ENCODE results near the gene KDM2B.

The KDM2B gene

DNA sequence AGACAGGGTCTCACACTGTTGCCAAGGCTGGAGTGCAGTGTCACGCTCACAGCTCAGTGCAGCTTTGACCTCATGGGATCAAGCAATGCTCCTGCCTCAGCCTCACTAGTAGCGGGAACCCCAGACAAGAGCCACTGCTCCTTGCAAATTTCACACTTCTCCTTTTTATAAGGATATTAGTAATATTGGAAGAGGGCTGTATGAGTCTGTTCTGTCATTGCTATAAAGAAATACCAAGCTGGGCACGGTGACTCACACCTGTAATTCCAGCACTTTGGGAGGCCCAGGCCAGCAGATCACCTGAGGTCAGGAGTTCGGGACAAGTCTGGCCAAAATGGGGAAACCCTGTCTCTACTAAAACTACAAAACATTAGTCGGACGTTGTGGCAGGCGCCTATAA, 32.6 kb upstream of the KDM2B start:
- Histone ChIP-seq H3K4me1 (ENCODE audit: control insufficient read depth in 2 of 2, insufficient read depth in 1 of 2, low read depth in 1 of 2, low read length in 2 of 2) (peaks cover 2 to 7% of the 10 kb centered on the region in 2 donors), H3K9me3 (replicated peaks in 1 of 2; ENCODE audit: control insufficient read depth in 2 of 2, insufficient read depth in 1 of 2, low read depth in 1 of 2, low read length in 2 of 2) (peaks cover 0 to 2% of the 10 kb centered on the region in 2 donors), H3K79me1 (ENCODE audit: low read depth, low read length) (no peaks in the 10 kb centered on the region), H2AFZ (ENCODE audit: low read length) (no peak overlapping the region), H3K4me3 (ENCODE audit: low read length in 2 of 2) (no peak overlapping the region), H3K14ac (ENCODE audit: low read length) (no peak overlapping the region), H3K27ac (replicated peaks; ENCODE audit: low read length) (no peak overlapping the region), H4K91ac (ENCODE audit: low read depth, low read length, poor library complexity) (no peak overlapping the region), H2BK12ac (ENCODE audit: low read length) (no peak overlapping the region), H3K27me3 (ENCODE audit: control insufficient read depth in 3 of 3, insufficient read depth in 3 of 3, low read depth in 1 of 3, low read length in 3 of 3) (no peaks in the 10 kb centered on the region), H2BK120ac (ENCODE audit: low read depth, low read length) (no peak overlapping the region), H2BK5ac (ENCODE audit: low read length) (no peak overlapping the region), H2BK15ac (ENCODE audit: low read length) (no peak overlapping the region), H3K9ac (ENCODE audit: low read depth, low read length, poor library complexity) (no peak overlapping the region), H4K8ac (ENCODE audit: low read depth, low read length) (no peak overlapping the region), H3K4me2 (ENCODE audit: insufficient read depth, low read length, poor library complexity, severe bottlenecking) (no peak overlapping the region), H3K4ac (ENCODE audit: low read length) (no peak overlapping the region), H3K36me3 (replicated peaks in 1 of 2; ENCODE audit: control insufficient read depth in 2 of 2, insufficient read depth in 2 of 2, low read length in 2 of 2) (no peaks in the 10 kb centered on the region), H2AK5ac (ENCODE audit: low read depth, low read length) (no peak overlapping the region), H3K18ac (ENCODE audit: low read length) (no peak overlapping the region), H3K23ac (ENCODE audit: low read depth, low read length, poor library complexity) (no peak overlapping the region)
- DNase-seq (ENCODE audit: low spot score) = no peak
- no CpG with 5 or more reads among the region's 7 CpGs for WGBS, 2 donors (ENCODE audit: extremely low coverage in 2 of 2, insufficient read length in 2 of 2, insufficient replicate concordance in 1 of 2)

DNA sequence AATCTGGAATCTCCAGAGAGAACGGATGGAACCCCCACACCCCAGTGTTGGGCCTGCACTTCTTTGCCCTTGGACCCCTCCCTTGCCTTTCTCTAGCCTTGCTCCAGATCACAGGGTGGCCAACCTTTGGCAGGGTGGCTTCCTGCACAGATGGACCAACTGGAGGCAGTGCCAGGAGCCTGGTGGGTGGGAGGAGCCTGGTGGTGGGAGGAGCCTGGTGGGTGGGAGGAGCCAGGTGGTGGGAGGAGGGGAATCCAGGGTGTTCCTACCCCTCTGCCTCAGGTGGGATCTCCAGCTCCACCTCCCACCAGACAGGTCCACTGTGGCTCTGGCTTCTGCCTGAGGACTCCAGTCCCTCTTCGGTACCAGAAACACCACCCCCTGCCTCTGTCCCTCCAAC, 30.5 kb upstream of the KDM2B start:
- Histone ChIP-seq H2BK15ac (ENCODE audit: low read length) (no peak overlapping the region), H2AFZ (ENCODE audit: low read length) (no peak overlapping the region), H3K27ac (replicated peaks; ENCODE audit: low read length) (no peak overlapping the region), H4K91ac (ENCODE audit: low read depth, low read length, poor library complexity) (no peak overlapping the region), H3K14ac (ENCODE audit: low read length) (no peak overlapping the region), H3K9ac (ENCODE audit: low read depth, low read length, poor library complexity) (no peak overlapping the region), H3K79me1 (ENCODE audit: low read depth, low read length) (no peaks in the 10 kb centered on the region), H3K23ac (ENCODE audit: low read depth, low read length, poor library complexity) (peak overlapping the region; percentile 44), H4K8ac (ENCODE audit: low read depth, low read length) (no peak overlapping the region), H3K4me2 (ENCODE audit: insufficient read depth, low read length, poor library complexity, severe bottlenecking) (no peak overlapping the region), H3K4me1 (ENCODE audit: control insufficient read depth in 2 of 2, insufficient read depth in 1 of 2, low read depth in 1 of 2, low read length in 2 of 2) (peaks cover 2 to 7% of the 10 kb centered on the region in 2 donors), H2BK120ac (ENCODE audit: low read depth, low read length) (no peak overlapping the region), H3K4me3 (ENCODE audit: low read length in 2 of 2) (no peak overlapping the region), H2AK5ac (ENCODE audit: low read depth, low read length) (peak overlapping the region; percentile 24), H3K36me3 (replicated peaks in 1 of 2; ENCODE audit: control insufficient read depth in 2 of 2, insufficient read depth in 2 of 2, low read length in 2 of 2) (no peaks in the 10 kb centered on the region), H3K9me3 (replicated peaks in 1 of 2; ENCODE audit: control insufficient read depth in 2 of 2, insufficient read depth in 1 of 2, low read depth in 1 of 2, low read length in 2 of 2) (peaks cover 0 to 2% of the 10 kb centered on the region in 2 donors), H2BK12ac (ENCODE audit: low read length) (no peak overlapping the region), H3K27me3 (ENCODE audit: control insufficient read depth in 3 of 3, insufficient read depth in 3 of 3, low read depth in 1 of 3, low read length in 3 of 3) (no peaks in the 10 kb centered on the region), H3K18ac (ENCODE audit: low read length) (peak overlapping the region; percentile 52), H3K4ac (ENCODE audit: low read length) (no peak overlapping the region), H2BK5ac (ENCODE audit: low read length) (peak overlapping the region; percentile 10)
- WGBS, 2 donors (ENCODE audit: extremely low coverage in 2 of 2, insufficient read length in 2 of 2, insufficient replicate concordance in 1 of 2) = no CpG with 5 or more reads among the region's 2 CpGs
- no peak for DNase-seq (ENCODE audit: low spot score)

DNA sequence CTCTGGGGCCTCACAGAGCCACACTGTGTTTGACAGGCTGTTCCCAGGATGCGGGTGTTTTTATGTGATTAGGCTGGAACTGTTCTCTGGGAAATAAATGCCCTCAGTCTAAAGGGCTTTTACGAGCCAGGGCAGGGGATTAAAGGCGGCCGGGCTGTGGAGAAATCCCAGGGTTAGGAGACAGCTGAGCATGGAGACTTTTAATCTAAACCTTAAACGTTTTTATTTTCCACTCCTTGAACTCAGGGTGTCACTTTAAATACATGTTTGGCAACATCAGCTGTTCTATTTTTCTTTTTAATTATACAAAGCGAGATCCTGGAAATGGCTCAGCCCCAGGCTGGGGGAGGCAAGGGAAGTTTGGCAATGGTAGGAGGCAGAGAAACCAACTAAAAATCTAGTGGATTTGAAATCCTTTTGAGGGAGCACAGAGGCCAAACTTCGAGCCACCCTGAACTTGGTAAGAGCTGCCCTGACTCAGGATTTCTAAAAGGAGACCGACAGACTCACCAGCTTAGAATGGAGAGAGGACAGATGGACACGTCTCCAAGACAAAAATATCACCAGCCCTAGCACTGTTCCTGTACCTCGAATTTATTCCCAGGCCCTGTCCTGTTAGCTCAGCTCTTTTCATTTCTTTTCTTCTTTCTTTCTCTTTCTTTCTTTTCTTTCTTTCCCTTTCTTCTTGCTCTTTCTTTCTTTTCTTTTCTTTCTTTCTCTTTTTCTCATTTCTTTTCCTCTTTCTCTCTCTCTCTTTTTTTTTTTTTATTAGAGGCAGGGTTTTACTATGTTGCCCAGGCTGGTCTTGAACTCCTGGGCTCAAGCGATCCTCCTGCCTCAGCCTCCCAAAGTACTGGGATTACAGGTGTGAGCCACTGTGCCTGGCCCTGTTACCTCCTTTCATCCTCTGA, 29.7 kb upstream of the KDM2B start:
- no peak overlapping the region for H3K14ac ChIP-seq (ENCODE audit: low read length)
- peaks cover 2 to 7% of the 10 kb centered on the region in 2 donors for H3K4me1 ChIP-seq (ENCODE audit: control insufficient read depth in 2 of 2, insufficient read depth in 1 of 2, low read depth in 1 of 2, low read length in 2 of 2)
- peak overlapping the region; percentile 0 for H3K4me2 ChIP-seq (ENCODE audit: insufficient read depth, low read length, poor library complexity, severe bottlenecking)
- H3K23ac ChIP-seq (ENCODE audit: low read depth, low read length, poor library complexity) = no peak overlapping the region
- no peak overlapping the region for H4K8ac ChIP-seq (ENCODE audit: low read depth, low read length)
- H2BK120ac ChIP-seq (ENCODE audit: low read depth, low read length) = no peak overlapping the region
- H2AK5ac ChIP-seq (ENCODE audit: low read depth, low read length) = no peak overlapping the region
- peak overlapping the region; percentile 60 for H2AFZ ChIP-seq (ENCODE audit: low read length)
- no peaks in the 10 kb centered on the region for H3K27me3 ChIP-seq (ENCODE audit: control insufficient read depth in 3 of 3, insufficient read depth in 3 of 3, low read depth in 1 of 3, low read length in 3 of 3)
- no peak overlapping the region for H3K9ac ChIP-seq (ENCODE audit: low read depth, low read length, poor library complexity)
- H3K4ac ChIP-seq (ENCODE audit: low read length) = no peak overlapping the region
- H3K27ac ChIP-seq (replicated peaks; ENCODE audit: low read length) = peak overlapping the region; percentile 75
- H2BK12ac ChIP-seq (ENCODE audit: low read length) = no peak overlapping the region
- no peaks in the 10 kb centered on the region for H3K79me1 ChIP-seq (ENCODE audit: low read depth, low read length)
- H4K91ac ChIP-seq (ENCODE audit: low read depth, low read length, poor library complexity) = no peak overlapping the region
- DNase-seq (ENCODE audit: low spot score) = no peak
- H2BK15ac ChIP-seq (ENCODE audit: low read length) = no peak overlapping the region
- no peaks in the 10 kb centered on the region for H3K36me3 ChIP-seq (replicated peaks in 1 of 2; ENCODE audit: control insufficient read depth in 2 of 2, insufficient read depth in 2 of 2, low read length in 2 of 2)
- peaks cover 0 to 2% of the 10 kb centered on the region in 2 donors for H3K9me3 ChIP-seq (replicated peaks in 1 of 2; ENCODE audit: control insufficient read depth in 2 of 2, insufficient read depth in 1 of 2, low read depth in 1 of 2, low read length in 2 of 2)
- no CpG with 5 or more reads among the region's 11 CpGs for WGBS, 2 donors (ENCODE audit: extremely low coverage in 2 of 2, insufficient read length in 2 of 2, insufficient replicate concordance in 1 of 2)
- no peak overlapping the region for H3K18ac ChIP-seq (ENCODE audit: low read length)
- no peak overlapping the region for H2BK5ac ChIP-seq (ENCODE audit: low read length)
- no peak overlapping the region for H3K4me3 ChIP-seq (ENCODE audit: low read length in 2 of 2)

GRCh38 chr12:121608301-121608700, 27.5 kb upstream of the KDM2B start:
- Histone ChIP-seq H2BK120ac (ENCODE audit: low read depth, low read length) (no peak overlapping the region), H2AFZ (ENCODE audit: low read length) (no peak overlapping the region), H3K4me1 (ENCODE audit: control insufficient read depth in 2 of 2, insufficient read depth in 1 of 2, low read depth in 1 of 2, low read length in 2 of 2) (peaks cover 2 to 7% of the 10 kb centered on the region in 2 donors), H3K36me3 (replicated peaks in 1 of 2; ENCODE audit: control insufficient read depth in 2 of 2, insufficient read depth in 2 of 2, low read length in 2 of 2) (no peaks in the 10 kb centered on the region), H3K79me1 (ENCODE audit: low read depth, low read length) (no peaks in the 10 kb centered on the region), H3K27me3 (ENCODE audit: control insufficient read depth in 3 of 3, insufficient read depth in 3 of 3, low read depth in 1 of 3, low read length in 3 of 3) (no peaks in the 10 kb centered on the region), H3K4me2 (ENCODE audit: insufficient read depth, low read length, poor library complexity, severe bottlenecking) (no peak overlapping the region), H2BK5ac (ENCODE audit: low read length) (no peak overlapping the region), H3K9ac (ENCODE audit: low read depth, low read length, poor library complexity) (no peak overlapping the region), H2BK12ac (ENCODE audit: low read length) (no peak overlapping the region), H3K14ac (ENCODE audit: low read length) (no peak overlapping the region), H4K91ac (ENCODE audit: low read depth, low read length, poor library complexity) (no peak overlapping the region), H4K8ac (ENCODE audit: low read depth, low read length) (no peak overlapping the region), H3K4ac (ENCODE audit: low read length) (no peak overlapping the region), H3K23ac (ENCODE audit: low read depth, low read length, poor library complexity) (no peak overlapping the region), H3K9me3 (replicated peaks in 1 of 2; ENCODE audit: control insufficient read depth in 2 of 2, insufficient read depth in 1 of 2, low read depth in 1 of 2, low read length in 2 of 2) (peaks cover 0 to 2% of the 10 kb centered on the region in 2 donors), H3K27ac (replicated peaks; ENCODE audit: low read length) (no peak overlapping the region), H3K18ac (ENCODE audit: low read length) (no peak overlapping the region), H2AK5ac (ENCODE audit: low read depth, low read length) (no peak overlapping the region), H3K4me3 (ENCODE audit: low read length in 2 of 2) (no peak overlapping the region), H2BK15ac (ENCODE audit: low read length) (no peak overlapping the region)
- no CpG with 5 or more reads among the region's 6 CpGs for WGBS, 2 donors (ENCODE audit: extremely low coverage in 2 of 2, insufficient read length in 2 of 2, insufficient replicate concordance in 1 of 2)
- no peak for DNase-seq (ENCODE audit: low spot score)

Data from neuronal stem cell (in vitro differentiated cells).